Osteoblast (primary cell): ENCODE measurements around the gene DCLK2. TPM values are rescaled to one million over a fixed set of nuclear protein-coding genes. Genes with fewer than 3 reads are reported as not detected.

Experiments used
- DNase-seq: peaks from one replicate; pipeline ENCODE4 v3.0.0; 2011; ENCODE audit warnings: low spot score, mixed read lengths; ENCODE audit not compliant: insufficient read length; ENCODE audit errors: missing footprints
- H2AFZ ChIP-seq: 2 replicates; pipeline ENCODE4 v1.6.0; 2011; ENCODE audit warnings: mild to moderate bottlenecking, low read length
- H3K27ac ChIP-seq: 2 replicates; pipeline ENCODE4 v1.5.1; 2011; ENCODE audit warnings: mild to moderate bottlenecking, low read depth, low read length, moderate library complexity
- H3K27me3 ChIP-seq: 2 replicates; pipeline ENCODE4 v1.6.0; 2012; ENCODE audit warnings: mild to moderate bottlenecking, control low read depth, inconsistent platforms, low read length, moderate library complexity; ENCODE audit not compliant: insufficient read depth
- H3K36me3 ChIP-seq: 2 replicates; pipeline ENCODE4 v1.5.1; 2011; ENCODE audit warnings: mild to moderate bottlenecking, low read length, control low read depth, moderate library complexity; ENCODE audit not compliant: insufficient read depth
- H3K4me1 ChIP-seq: 2 replicates; pipeline ENCODE4 v1.5.1; 2011; ENCODE audit warnings: mild to moderate bottlenecking, low read length, control low read depth, moderate library complexity; ENCODE audit not compliant: insufficient read depth
- H3K4me2 ChIP-seq: 2 replicates; pipeline ENCODE4 v1.6.0; 2011; ENCODE audit warnings: mild to moderate bottlenecking, low read length; ENCODE audit not compliant: insufficient read depth
- H3K4me3 ChIP-seq: fragments of 200-600 bp; sonication (generic); 3 replicates; pipeline ENCODE4 v1.5.1; 2012; ENCODE audit warnings: mild to moderate bottlenecking, low read length, inconsistent platforms; ENCODE audit not compliant: insufficient read depth
- H3K79me2 ChIP-seq: 2 replicates; pipeline ENCODE4 v1.6.0; 2012; ENCODE audit warnings: mild to moderate bottlenecking, low read length, control low read depth, inconsistent platforms; ENCODE audit not compliant: insufficient read depth
- H3K9me3 ChIP-seq: 2 replicates; pipeline ENCODE4 v1.5.1; 2011; ENCODE audit warnings: low read depth, low read length, control low read depth
- H4K20me1 ChIP-seq: 2 replicates; pipeline ENCODE4 v1.6.0; 2012; ENCODE audit warnings: mild to moderate bottlenecking, low read length, control low read depth; ENCODE audit not compliant: insufficient read depth
- CTCF ChIP-seq: IDR thresholded peaks from 2 replicates; pipeline ENCODE4 v1.5.1; 2011; ENCODE audit warnings: mild to moderate bottlenecking, low read depth, low read length, moderate library complexity; ENCODE audit errors: extremely low read depth
- total RNA-seq: library from RNA; depleted of rRNA; stranded (reverse); fragments of >200 nt; gene quantifications from 2 replicates; pipeline ENCODE4 v1.2.3, GENCODE V29; 2012

The DCLK2 gene
- total RNA-seq, 1 donor = 11.6 TPM

DNA sequence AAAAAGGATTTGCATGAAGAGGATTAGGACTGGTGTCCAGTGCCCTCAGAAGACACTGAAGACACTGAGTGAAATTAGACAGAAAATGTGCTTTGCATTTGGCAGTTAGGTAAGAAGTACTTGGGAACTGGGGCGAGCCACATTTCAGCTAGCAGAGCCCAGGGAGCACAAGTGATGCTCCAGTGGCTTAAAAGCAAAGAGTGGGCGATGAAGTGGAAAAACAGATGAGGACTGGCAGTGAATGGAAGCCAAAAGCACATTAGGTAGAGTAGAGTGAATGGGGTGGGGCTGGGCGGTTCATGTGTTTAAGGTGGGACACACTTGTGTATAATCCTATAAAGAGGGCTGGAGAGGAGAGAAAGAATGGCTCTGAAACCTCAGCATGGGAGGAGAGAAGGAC is 18.4 kb downstream of the DCLK2 start:
- no peaks in the 10 kb centered on the region for H3K9me3 ChIP-seq
- no peak for TF ChIP-seq CTCF
- H3K4me2 ChIP-seq = no peak overlapping the region
- DNase-seq = no peak
- peaks cover 68% of the 10 kb centered on the region for H3K79me2 ChIP-seq
- H2AFZ ChIP-seq = no peak overlapping the region
- peaks cover 3% of the 10 kb centered on the region for H4K20me1 ChIP-seq
- H3K27ac ChIP-seq = no peak overlapping the region
- no peaks in the 10 kb centered on the region for H3K27me3 ChIP-seq
- H3K36me3 ChIP-seq = no peaks in the 10 kb centered on the region
- peaks cover 6% of the 10 kb centered on the region for H3K4me1 ChIP-seq
- H3K4me3 ChIP-seq = no peak overlapping the region

GRCh38 chr4:150098214-150098613 is 20.0 kb downstream of the DCLK2 start:
- peaks cover 63% of the 10 kb centered on the region for H3K79me2 ChIP-seq
- H2AFZ ChIP-seq = no peak overlapping the region
- no peak overlapping the region for H3K27ac ChIP-seq
- no peak for TF ChIP-seq CTCF
- H3K4me3 ChIP-seq = no peak overlapping the region
- H3K36me3 ChIP-seq = no peaks in the 10 kb centered on the region
- no peaks in the 10 kb centered on the region for H3K9me3 ChIP-seq
- H3K4me2 ChIP-seq = no peak overlapping the region
- H3K4me1 ChIP-seq = peaks cover 6% of the 10 kb centered on the region
- peaks cover 3% of the 10 kb centered on the region for H4K20me1 ChIP-seq
- no peaks in the 10 kb centered on the region for H3K27me3 ChIP-seq
- DNase-seq = no peak

DNA sequence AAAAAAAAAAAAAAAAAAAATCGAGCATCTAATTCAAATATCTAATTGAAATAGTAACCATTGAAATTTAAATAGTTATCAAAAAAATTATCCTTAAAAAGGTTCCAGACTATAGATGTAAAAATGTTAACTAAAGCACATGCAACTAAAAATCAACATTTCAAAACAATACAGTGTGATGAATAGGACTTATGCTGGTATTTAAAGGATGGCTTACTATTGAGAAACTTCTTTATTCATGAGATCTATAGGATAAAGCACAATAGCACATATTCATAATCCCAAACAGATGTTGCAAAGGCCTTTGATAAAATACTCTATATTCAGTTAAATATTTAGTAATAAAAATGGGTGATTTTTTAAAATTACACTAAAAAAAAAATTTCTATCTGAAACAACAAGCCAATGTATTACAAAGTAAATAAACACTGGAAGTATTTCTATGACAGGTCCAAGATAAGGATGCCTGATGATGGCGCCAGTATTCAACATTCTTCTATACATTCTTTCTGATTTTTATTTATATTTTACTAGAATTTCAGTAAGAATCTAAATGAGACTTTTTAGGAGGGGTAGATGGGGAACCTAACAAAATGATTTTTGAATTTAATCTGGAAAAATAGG is 26.3 kb downstream of the DCLK2 start:
- Histone ChIP-seq H3K27ac (no peak overlapping the region), H3K4me3 (no peak overlapping the region), H2AFZ (no peak overlapping the region), H3K79me2 (peaks cover 28% of the 10 kb centered on the region), H4K20me1 (peaks cover 3% of the 10 kb centered on the region), H3K9me3 (no peaks in the 10 kb centered on the region), H3K27me3 (no peaks in the 10 kb centered on the region), H3K4me1 (peaks cover 7% of the 10 kb centered on the region), H3K4me2 (no peak overlapping the region), H3K36me3 (peaks cover 7% of the 10 kb centered on the region)
- DNase-seq = no peak
- no peak for TF ChIP-seq CTCF

GRCh38 chr4:150106886-150107285 is 28.6 kb downstream of the DCLK2 start:
- Histone ChIP-seq H3K4me1 (peaks cover 7% of the 10 kb centered on the region), H2AFZ (no peak overlapping the region), H3K36me3 (peaks cover 7% of the 10 kb centered on the region), H3K27ac (no peak overlapping the region), H3K9me3 (no peaks in the 10 kb centered on the region), H3K79me2 (peaks cover 35% of the 10 kb centered on the region), H4K20me1 (peaks cover 3% of the 10 kb centered on the region), H3K4me2 (no peak overlapping the region), H3K4me3 (no peak overlapping the region), H3K27me3 (no peaks in the 10 kb centered on the region)
- no peak for DNase-seq
- no peak for TF ChIP-seq CTCF
